H9 (cell line): ENCODE data around the gene EXO1. TPM values are rescaled to one million over a fixed set of nuclear protein-coding genes. Genes with fewer than 3 reads are reported as not detected.

Experiments used
- DNase-seq: peaks from one replicate; pipeline ENCODE4 v3.0.0-alpha.2; 2017
- H2AFZ ChIP-seq: one replicate; pipeline ENCODE4 v1.6.1; 2013; ENCODE audit warnings: mild to moderate bottlenecking, low read length, control low read depth, moderate library complexity
- H2AK5ac ChIP-seq: 2 replicates; pipeline ENCODE4 v1.6.1; 2013; ENCODE audit warnings: low read length, control low read depth, mixed read lengths; ENCODE audit not compliant: insufficient read length
- H2BK120ac ChIP-seq: one replicate; pipeline ENCODE4 v1.6.1; 2013; ENCODE audit warnings: low read depth, mild to moderate bottlenecking, low read length, control low read depth, inconsistent platforms; ENCODE audit not compliant: poor library complexity, severe bottlenecking
- H2BK12ac ChIP-seq: 2 replicates; pipeline ENCODE4 v1.6.1; 2013; ENCODE audit warnings: low read length, control low read depth, mixed read lengths, low read depth; ENCODE audit not compliant: insufficient read length
- H2BK15ac ChIP-seq: 2 replicates; pipeline ENCODE4 v1.6.1; 2013; ENCODE audit warnings: low read depth, low read length, control low read depth
- H2BK20ac ChIP-seq: one replicate; pipeline ENCODE4 v1.6.1; 2013; ENCODE audit warnings: low read depth, mild to moderate bottlenecking, low read length, control low read depth, inconsistent platforms; ENCODE audit not compliant: poor library complexity, severe bottlenecking
- H2BK5ac ChIP-seq: 2 replicates; pipeline ENCODE4 v1.6.1; 2013; ENCODE audit warnings: low read length, control low read depth, mixed read lengths; ENCODE audit not compliant: insufficient read length
- H3K14ac ChIP-seq: 2 replicates; pipeline ENCODE4 v1.6.1; 2013; ENCODE audit warnings: low read length, control low read depth; ENCODE audit not compliant: insufficient read depth
- H3K18ac ChIP-seq: 2 replicates; pipeline ENCODE4 v1.6.1; 2013; ENCODE audit warnings: low read depth, mild to moderate bottlenecking, mixed read lengths, low read length, control low read depth; ENCODE audit not compliant: insufficient read length
- H3K23ac ChIP-seq: 2 replicates; pipeline ENCODE4 v1.6.1; 2013; ENCODE audit warnings: low read length, control low read depth, mixed read lengths, low read depth; ENCODE audit not compliant: insufficient read length
- H3K23me2 ChIP-seq: 2 replicates; pipeline ENCODE4 v1.6.1; 2013; ENCODE audit warnings: low read depth, mild to moderate bottlenecking, mixed read lengths, low read length, control low read depth; ENCODE audit not compliant: insufficient read length, poor library complexity, severe bottlenecking
- H3K27ac ChIP-seq: 2 replicates; pipeline ENCODE4 v1.5.1; 2013; ENCODE audit warnings: low read length, control low read depth, mixed read lengths, low read depth; ENCODE audit not compliant: insufficient read length
- H3K27me3 ChIP-seq: 2 replicates; pipeline ENCODE4 v1.6.1; 2013; ENCODE audit warnings: low read length, control low read depth, inconsistent platforms; ENCODE audit not compliant: insufficient read depth
- H3K4ac ChIP-seq: 2 replicates; pipeline ENCODE4 v1.6.1; 2013; ENCODE audit warnings: low read depth, mild to moderate bottlenecking, control low read depth, inconsistent platforms, low read length, moderate library complexity
- H3K4me1 ChIP-seq: 2 replicates; pipeline ENCODE4 v1.6.1; 2013; ENCODE audit warnings: low read length, control low read depth, inconsistent platforms; ENCODE audit not compliant: insufficient read depth
- H3K4me2 ChIP-seq: 2 replicates; pipeline ENCODE4 v1.6.1; 2013; ENCODE audit warnings: low read length, control low read depth, mixed read lengths; ENCODE audit not compliant: insufficient read length, insufficient read depth
- H3K56ac ChIP-seq: 2 replicates; pipeline ENCODE4 v1.6.1; 2013; ENCODE audit warnings: low read depth, mild to moderate bottlenecking, mixed read lengths, low read length, control low read depth; ENCODE audit not compliant: insufficient read length
- H3K79me1 ChIP-seq: 2 replicates; pipeline ENCODE4 v1.6.1; 2013; ENCODE audit warnings: low read depth, mild to moderate bottlenecking, moderate library complexity, low read length, control low read depth, inconsistent platforms; ENCODE audit not compliant: insufficient read depth, poor library complexity, severe bottlenecking
- H3K79me2 ChIP-seq: 2 replicates; pipeline ENCODE4 v1.6.1; 2013; ENCODE audit warnings: low read length, control low read depth, inconsistent platforms; ENCODE audit not compliant: insufficient read depth
- H3K9ac ChIP-seq: 2 replicates; pipeline ENCODE4 v1.6.1; 2013; ENCODE audit warnings: low read length, control low read depth, mixed read lengths; ENCODE audit not compliant: insufficient read length; ENCODE audit errors: extremely low read depth
- H3K9me3 ChIP-seq: one replicate; pipeline ENCODE4 v1.6.1; 2013; ENCODE audit warnings: low read depth, low read length, inconsistent platforms; ENCODE audit not compliant: control insufficient read depth
- H3T11ph ChIP-seq: one replicate; pipeline ENCODE4 v1.6.1; 2013; ENCODE audit warnings: mild to moderate bottlenecking, low read length, control low read depth, inconsistent platforms
- H4K20me1 ChIP-seq: one replicate; pipeline ENCODE4 v1.6.1; 2013; ENCODE audit not compliant: control insufficient read depth, insufficient read length, insufficient read depth
- H4K5ac ChIP-seq: 2 replicates; pipeline ENCODE4 v1.6.1; 2013; ENCODE audit warnings: low read depth, mild to moderate bottlenecking, mixed read lengths, low read length, control low read depth; ENCODE audit not compliant: insufficient read length
- H4K8ac ChIP-seq: replicated peaks from 2 replicates; pipeline ENCODE4 v1.6.1; 2013; ENCODE audit warnings: low read length, control low read depth, mixed read lengths, low read depth; ENCODE audit not compliant: insufficient read length
- H4K91ac ChIP-seq: 2 replicates; pipeline ENCODE4 v1.6.1; 2013; ENCODE audit warnings: low read depth, mild to moderate bottlenecking, moderate library complexity, mixed read lengths, low read length, control low read depth; ENCODE audit not compliant: insufficient read length
- H3K27ac Mint-ChIP-seq, 3 experiments: 2 replicates in 2 of 3; 3 replicates in 1 of 3; pipeline ENCODE4 v1.8.0; 2020 to 2021; ENCODE audit warnings: mixed read lengths in 3 of 3, mild to moderate bottlenecking in 1 of 3, moderate library complexity in 1 of 3
- H3K27me3 Mint-ChIP-seq: 2 replicates; pipeline ENCODE4 v1.8.0; 2021; ENCODE audit warnings: low read depth, mild to moderate bottlenecking, moderate library complexity, mixed read lengths
- H3K36me3 Mint-ChIP-seq, 3 experiments: 2 replicates in 2 of 3; 3 replicates in 1 of 3; pipeline ENCODE4 v1.8.0; 2020 to 2021; ENCODE audit warnings: low read depth in 3 of 3, mixed read lengths in 3 of 3; ENCODE audit not compliant: insufficient read depth in 1 of 3
- H3K4me1 Mint-ChIP-seq, 2 experiments: 2 replicates each; pipeline ENCODE4 v1.8.0; 2020; ENCODE audit warnings: mixed read lengths in 2 of 2
- H3K4me3 Mint-ChIP-seq, 2 experiments: 2 replicates in 1 of 2; 3 replicates in 1 of 2; pipeline ENCODE4 v1.8.0; 2020 to 2021; ENCODE audit warnings: mild to moderate bottlenecking in 2 of 2, mixed read lengths in 2 of 2, moderate library complexity in 1 of 2
- H3K9me3 Mint-ChIP-seq, 2 experiments: 2 replicates in 1 of 2; 3 replicates in 1 of 2; pipeline ENCODE4 v1.8.0; 2020; ENCODE audit warnings: mild to moderate bottlenecking in 2 of 2, mixed read lengths in 2 of 2, moderate library complexity in 1 of 2
- CTCF ChIP-seq: fragments of 200-600 bp; sonication (generic); conservative IDR thresholded peaks from 3 replicates; pipeline ENCODE4 v1.8.0; 2021; ENCODE audit warnings: antibody characterized with exemption, mild to moderate bottlenecking
- WGBS: extraction: QIAGEN DNeasy Blood & Tissue Kit; methylation state at CpG from one replicate; pipeline ENCODE4 v1.1.7; 2013; ENCODE audit warnings: missing lambda C conversion rate, low lambda C conversion rate, mixed read lengths; ENCODE audit not compliant: insufficient read length; ENCODE audit errors: extremely low coverage; 5-methylcytosine and 5-hydroxymethylcytosine counted together
- total RNA-seq: library from RNA; stranded (reverse); gene quantifications from 2 replicates; pipeline ENCODE4 v1.2.1, GENCODE V29; 2021

The EXO1 gene
- total RNA-seq, 1 experiment from 2014 or later, result 43.2 TPM

- Mint-ChIP-seq H3K9me3 (no peaks in the 10 kb centered on the region), H3K36me3 (no peaks in the 10 kb centered on the region), H3K4me1 (no peaks in the 10 kb centered on the region), H3K4me3 (no peak overlapping the region), H3K27me3 (no peaks in the 10 kb centered on the region), H3K27ac (no peak overlapping the region)
- Histone ChIP-seq H3K56ac (no peak overlapping the region), H4K8ac (no peak overlapping the region), H4K91ac (no peak overlapping the region), H3K27me3 (no peaks in the 10 kb centered on the region), H3K14ac (no peak overlapping the region), H3K18ac (no peak overlapping the region), H2AK5ac (no peak overlapping the region), H3T11ph (no peak overlapping the region), H3K27ac (no peak overlapping the region), H3K23ac (no peak overlapping the region), H3K79me1 (no peaks in the 10 kb centered on the region), H4K20me1 (no peaks in the 10 kb centered on the region), H3K4me2 (no peak overlapping the region), H2BK20ac (no peak overlapping the region), H3K4me1 (no peaks in the 10 kb centered on the region), H3K4ac (no peak overlapping the region), H2BK12ac (no peak overlapping the region), H2BK15ac (no peak overlapping the region), H2BK120ac (no peak overlapping the region), H3K79me2 (no peaks in the 10 kb centered on the region), H2AFZ (no peak overlapping the region), H3K23me2 (no peaks in the 10 kb centered on the region), H2BK5ac (no peak overlapping the region), H3K9me3 (no peaks in the 10 kb centered on the region), H4K5ac (no peak overlapping the region), H3K9ac (no peak overlapping the region)
- WGBS, result no CpG with 5 or more reads among the region's 4 CpGs
- DNase-seq, result no peak
- no peak for TF ChIP-seq CTCF
Observed at GRCh38 chr1:241819340-241819866, 28.6 kb upstream of the EXO1 start.
